Endothelial cell of umbilical vein (primary cell): ENCODE data around the gene ZNF618. TPM values are rescaled to one million over a fixed set of nuclear protein-coding genes. Genes with fewer than 3 reads are reported as not detected.

ENCODE experiments used
- BruUV-seq: library from RNA; stranded (reverse); fragments of 400-500 nt; replicated peaks from 2 replicates; lab custom pipeline; 2021; lab: Mats Ljungman, UMichigan
- CTCF ChIA-PET: fragments of 300-600, 350-600 bp; sonication (Branson Sonifier 250); formaldehyde crosslinking; loops from one replicate; lab custom pipeline; 2021; ENCODE audit warnings: antibody characterized with exemption, inconsistent platforms; lab: Charles Lee
- POLR2A ChIA-PET: fragments of 300-600, 350-600 bp; sonication (Branson Sonifier 250); formaldehyde crosslinking; loops from one replicate; lab custom pipeline; 2021; ENCODE audit warnings: antibody characterized with exemption, inconsistent platforms; lab: Charles Lee
- DNase-seq: peaks from one replicate; pipeline ENCODE4 v3.0.0-alpha.2; 2011; ENCODE audit warnings: low read depth, low spot score
- FAIRE-seq: peaks from 2 replicates; lab custom pipeline; 2011; peaks lifted over from hg19 to GRCh38; lab: Jason Lieb, UNC
- H2AFZ ChIP-seq: 2 replicates; pipeline ENCODE4 v1.6.0; 2012; ENCODE audit warnings: low read depth, low read length, control low read depth, inconsistent platforms
- H3K27ac ChIP-seq: 2 replicates; pipeline ENCODE4 v1.5.1; 2011; ENCODE audit warnings: low read depth, mild to moderate bottlenecking, control low read depth, low read length, moderate library complexity; ENCODE audit not compliant: insufficient read depth
- H3K27me3 ChIP-seq, 2 experiments: 2 replicates each; pipeline versions ENCODE4 v1.6.0 to v1.6.1; 2011; ENCODE audit warnings: low read length in 2 of 2, mixed read lengths in 1 of 2; ENCODE audit not compliant: control insufficient read depth in 2 of 2, insufficient read depth in 2 of 2
- H3K36me3 ChIP-seq, 2 experiments: 2 replicates in 1 of 2; 3 replicates in 1 of 2; pipeline ENCODE4 v1.5.1; 2011; ENCODE audit warnings: low read length in 2 of 2, mild to moderate bottlenecking in 1 of 2, moderate library complexity in 1 of 2; ENCODE audit not compliant: control insufficient read depth in 2 of 2, insufficient read depth in 2 of 2; ENCODE audit errors: extremely low read depth in 1 of 2
- H3K4me1 ChIP-seq: 3 replicates; pipeline ENCODE4 v1.5.1; 2011; ENCODE audit warnings: mild to moderate bottlenecking, low read length; ENCODE audit not compliant: control insufficient read depth, insufficient read depth; ENCODE audit errors: extremely low read depth
- H3K4me2 ChIP-seq: 2 replicates; pipeline ENCODE4 v1.6.1; 2011; ENCODE audit warnings: low read length, control low read depth, mixed read lengths; ENCODE audit not compliant: insufficient read depth
- H3K4me3 ChIP-seq, 3 experiments: fragments of 200-600 bp in 1 of 3; sonication (generic), shearing (Covaris generic) in 1 of 3; replicated peaks in 1 of 3; 2 replicates each; pipeline ENCODE4 v1.5.1; 2011 to 2016; ENCODE audit warnings: control low read depth in 3 of 3, low read length in 3 of 3, mild to moderate bottlenecking in 2 of 3, inconsistent platforms in 1 of 3, low read depth in 1 of 3, moderate library complexity in 1 of 3; ENCODE audit not compliant: insufficient read depth in 1 of 3
- H3K79me2 ChIP-seq: 2 replicates; pipeline ENCODE4 v1.6.0; 2012; ENCODE audit warnings: low read length, inconsistent platforms; ENCODE audit not compliant: control insufficient read depth, insufficient read depth
- H3K9ac ChIP-seq: replicated peaks from 2 replicates; pipeline ENCODE3; 2011; ENCODE audit warnings: low read length, control low read depth; ENCODE audit not compliant: insufficient read depth; ENCODE audit errors: extremely low read depth
- H3K9me1 ChIP-seq: replicated peaks from 3 replicates; pipeline ENCODE4 v1.6.0; 2011; ENCODE audit warnings: mild to moderate bottlenecking, low read length; ENCODE audit not compliant: control insufficient read depth, insufficient read depth; ENCODE audit errors: extremely low read depth
- H3K9me3 ChIP-seq: replicated peaks from 2 replicates; pipeline ENCODE4 v1.5.1; 2012; ENCODE audit warnings: low read length, inconsistent platforms; ENCODE audit not compliant: control insufficient read depth, insufficient read depth
- H4K20me1 ChIP-seq: replicated peaks from 2 replicates; pipeline ENCODE3; 2011; ENCODE audit warnings: mild to moderate bottlenecking, low read length; ENCODE audit not compliant: control insufficient read depth, insufficient read depth; ENCODE audit errors: extremely low read depth
- CTCF ChIP-seq, 2 donors: IDR thresholded peaks; 1 replicate in 1 of 2; 2 replicates in 1 of 2; pipeline ENCODE4 v1.5.1; 2011; ENCODE audit warnings: low read length in 2 of 2, mild to moderate bottlenecking in 2 of 2, moderate library complexity in 2 of 2, control low read depth in 1 of 2, inconsistent platforms in 1 of 2, low read depth in 1 of 2; ENCODE audit not compliant: insufficient read depth in 1 of 2; ENCODE audit errors: extremely low read depth in 1 of 2
- EZH2 ChIP-seq: IDR thresholded peaks from 2 replicates; pipeline ENCODE4 v1.6.1; 2012; ENCODE audit warnings: borderline replicate concordance, low read depth, mild to moderate bottlenecking, moderate library complexity, low read length, inconsistent platforms; ENCODE audit not compliant: severe bottlenecking
- FOS ChIP-seq: IDR thresholded peaks from 2 replicates; pipeline ENCODE4 v1.6.1; 2011; ENCODE audit warnings: mild to moderate bottlenecking, low read length, moderate library complexity, borderline replicate concordance; ENCODE audit not compliant: insufficient read depth
- GATA2 ChIP-seq: IDR thresholded peaks from 2 replicates; pipeline ENCODE4 v1.7.0; 2011; ENCODE audit warnings: low read depth, mild to moderate bottlenecking, moderate library complexity, mixed read lengths, low read length; ENCODE audit not compliant: insufficient read length, insufficient read depth
- JUN ChIP-seq: IDR thresholded peaks from 2 replicates; pipeline ENCODE4 v1.6.1; 2011; ENCODE audit warnings: borderline replicate concordance, low read depth; ENCODE audit not compliant: insufficient read length, insufficient read depth
- MYC ChIP-seq: IDR thresholded peaks from one replicate; pipeline ENCODE4 v1.6.1; 2011; ENCODE audit warnings: mild to moderate bottlenecking, low read depth, low read length
- POLR2A ChIP-seq: IDR thresholded peaks from 2 replicates; pipeline ENCODE4 v1.6.1; 2012; ENCODE audit warnings: low read depth, mild to moderate bottlenecking, control low read depth, low read length
- POLR2AphosphoS5 ChIP-seq: IDR thresholded peaks from 2 replicates; pipeline ENCODE4 v1.6.1; 2012; ENCODE audit warnings: low read depth, mild to moderate bottlenecking, control low read depth, low read length, moderate library complexity; ENCODE audit not compliant: insufficient read depth
- dilution Hi-C: fragments of 300-500 bp; cut with MboI; formaldehyde crosslinking; loops from one replicate; pipeline ENCODE4 v1.15.0; 2019; ENCODE audit warnings: low sequenced_read_pairs; ENCODE audit not compliant: extremely low pct_ligation_motif_present
- intact Hi-C: fragments of 100-400 bp; cut with micrococcal nuclease; formaldehyde crosslinking; loops from one replicate; pipeline ENCODE4 v1.10.0; 2022
- polyA plus RNA-seq, 4 experiments: library from polyadenylated mRNA; depleted of rRNA in 3 of 4; stranded (reverse) in 3 of 4; unstranded in 1 of 4; fragments of >200 nt; gene quantifications; 2 replicates each; pipeline versions ENCODE4 v1.2.1 to v1.2.3, GENCODE V29; 2011 to 2012; ENCODE audit warnings: missing spikeins in 1 of 4
- total RNA-seq: library from RNA; stranded (reverse); gene quantifications from 2 replicates; pipeline ENCODE4 v1.2.3, GENCODE V29; 2021
- TF ChIP-seq, protein P1 (sequence below): IDR thresholded peaks from 2 replicates; pipeline ENCODE4 v1.6.1; 2011; ENCODE audit not compliant: insufficient read depth, insufficient read length

Gene ZNF618
- total and polyA plus RNA-seq, 2 donors (not counting 3 experiments of a cell fraction or from before 2014, with no cell fraction given), result 22.6 to 80.3 TPM

DNA sequence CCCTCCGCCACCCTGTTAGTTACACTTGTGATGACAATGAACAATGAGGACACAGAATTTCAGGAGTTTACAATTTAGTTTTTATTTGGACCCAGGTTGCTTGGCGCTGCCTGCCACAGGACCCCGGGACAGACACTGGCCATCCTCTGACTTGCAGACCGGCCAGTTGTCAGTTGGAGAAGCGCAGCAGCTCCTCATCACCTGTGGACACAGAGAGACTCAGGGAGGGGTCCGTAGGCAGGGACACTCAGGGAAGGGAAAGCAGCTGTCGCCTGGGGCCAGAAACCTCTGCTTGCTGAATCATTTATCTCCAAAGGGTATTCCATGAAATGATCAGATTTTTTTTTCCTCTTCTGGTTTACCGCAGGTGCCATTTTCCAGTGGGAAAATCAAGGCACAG is 184.0 kb downstream of the ZNF618 start:
- Histone ChIP-seq H3K9ac (no peak overlapping the region), H3K79me2 (no peaks in the 10 kb centered on the region), H2AFZ (no peak overlapping the region), H3K27ac (no peak overlapping the region), H3K9me1 (no peaks in the 10 kb centered on the region), H3K4me3 (no peak overlapping the region), H3K4me2 (no peak overlapping the region), H3K9me3 (no peaks in the 10 kb centered on the region), H3K27me3 (peaks cover 8 to 14% of the 10 kb centered on the region in 2 experiments), H3K36me3 (no peaks in the 10 kb centered on the region), H4K20me1 (no peaks in the 10 kb centered on the region), H3K4me1 (no peaks in the 10 kb centered on the region)
- no peak for FAIRE-seq
- TF ChIP-seq POLR2AphosphoS5, result no peak
- BruUV-seq, result no TSS peak
- ChIA-PET POLR2A (no interaction called here), CTCF (interaction anchor here (0.8 to 1.6 kb wide), 2 partner anchors 23 to 322 kb away, joined by 3 to 4 read pairs; no protein-coding TSS in a partner anchor)
- DNase-seq, result no peak
- intact Hi-C loops (no loop called here), dilution Hi-C loops (no loop called here)

GRCh38 chr9:114060711-114061110 is 184.6 kb downstream of the ZNF618 start:
- intact Hi-C loops, result no loop called here
- DNase-seq (no peak), FAIRE-seq (no peak)
- no peak overlapping the region for H3K27ac ChIP-seq
- dilution Hi-C loops, result no loop called here
- H4K20me1 ChIP-seq, result no peaks in the 10 kb centered on the region
- no peaks in the 10 kb centered on the region for H3K79me2 ChIP-seq
- H3K4me3 ChIP-seq, result no peak overlapping the region
- H3K27me3 ChIP-seq, result peaks cover 8 to 14% of the 10 kb centered on the region in 2 experiments
- no peak overlapping the region for H2AFZ ChIP-seq
- no TSS peak for BruUV-seq
- H3K9ac ChIP-seq, result no peak overlapping the region
- no peaks in the 10 kb centered on the region for H3K4me1 ChIP-seq
- ChIA-PET POLR2A (no interaction called here), CTCF (interaction anchor here (1.6 kb wide), 1 partner anchor 323 kb away, joined by 4 read pairs; no protein-coding TSS in a partner anchor)
- no peaks in the 10 kb centered on the region for H3K36me3 ChIP-seq
- no peak for TF ChIP-seq EZH2
- TF ChIP-seq FOS, result no peak
- no peak for TF ChIP-seq POLR2A
- TF ChIP-seq CTCF (IDR thresholded peaks at IDR 0.05; ENCODE audit: extremely low read depth in 1 of 2, insufficient read depth in 1 of 2, low read depth in 1 of 2, low read length in 2 of 2), result no peak
- no peak for TF ChIP-seq GATA2
- no peak for TF ChIP-seq MYC
- TF ChIP-seq JUN, result no peak
- TF ChIP-seq, protein P1, sequence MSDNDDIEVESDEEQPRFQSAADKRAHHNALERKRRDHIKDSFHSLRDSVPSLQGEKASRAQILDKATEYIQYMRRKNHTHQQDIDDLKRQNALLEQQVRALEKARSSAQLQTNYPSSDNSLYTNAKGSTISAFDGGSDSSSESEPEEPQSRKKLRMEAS, result no peak
- TF ChIP-seq POLR2AphosphoS5, result no peak
- no peaks in the 10 kb centered on the region for H3K9me3 ChIP-seq
- no peak overlapping the region for H3K4me2 ChIP-seq
- H3K9me1 ChIP-seq, result no peaks in the 10 kb centered on the region
